Stimulated activated naive CD4-positive, alpha-beta T cell treated with Interleukin-2 at 50 U/mL for 16 hours (primary cell): ENCODE measurements around the gene PKMYT1.
A peak's percentile ranks its signal among the peaks of the same experiment; 100 is the strongest.

ENCODE experiments used
- DNase-seq: peaks from one replicate; lab custom pipeline; 2025; lab: John Stamatoyannopoulos, UW

Gene PKMYT1

DNA sequence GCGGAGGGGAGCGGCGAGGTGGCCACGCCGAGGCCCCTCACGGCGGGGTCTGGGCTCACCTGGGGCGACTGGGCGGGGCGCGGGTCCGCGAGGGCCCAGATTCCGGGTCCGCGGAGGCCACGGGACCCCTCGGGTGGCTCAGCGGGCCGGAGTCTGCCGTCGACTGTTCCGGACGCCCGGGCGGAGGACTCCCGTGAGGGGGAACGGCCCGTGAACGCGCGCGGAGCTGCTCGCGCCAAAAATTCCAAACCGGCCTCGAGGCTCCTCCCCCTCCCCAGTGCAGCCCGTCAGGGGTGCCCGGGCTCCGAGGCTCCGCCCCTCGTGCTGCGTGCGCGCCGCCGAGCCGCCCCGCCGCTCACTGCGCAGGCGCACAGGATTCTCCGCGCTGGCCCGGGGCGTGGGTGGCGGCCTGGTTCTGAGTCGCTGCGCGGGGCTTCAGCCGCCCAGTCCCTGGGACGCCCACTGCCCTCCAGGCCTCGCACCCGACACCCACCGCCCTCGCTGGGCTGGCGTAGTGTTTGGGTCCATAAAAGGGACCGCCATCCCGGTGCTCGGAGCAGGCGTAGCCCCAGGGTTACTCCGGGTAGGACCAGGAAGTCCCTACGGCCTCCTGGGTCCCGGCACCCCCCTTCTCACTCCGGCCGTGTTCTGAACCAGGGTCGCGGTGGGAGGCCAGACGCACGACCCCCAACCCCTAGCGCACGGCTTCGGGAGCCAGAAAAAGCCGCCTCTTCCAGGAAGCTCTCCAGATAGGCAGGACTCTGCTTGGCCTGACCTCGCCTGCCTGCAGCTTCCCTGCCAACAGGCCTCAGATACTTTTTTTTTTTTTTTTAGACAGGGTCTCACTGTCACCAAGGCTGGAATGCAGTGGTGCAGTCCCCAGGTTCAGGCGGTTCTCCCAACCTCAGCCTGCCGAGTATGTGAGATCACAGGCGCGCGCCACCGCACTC lies at the start of gene PKMYT1:
PKMYT1 (minus strand) TSS at position 220 of the 950 bp plus-strand sequence. CDS start 789 bp downstream, outside the sequence.
- DNase-seq: peak; percentile 91

DNA sequence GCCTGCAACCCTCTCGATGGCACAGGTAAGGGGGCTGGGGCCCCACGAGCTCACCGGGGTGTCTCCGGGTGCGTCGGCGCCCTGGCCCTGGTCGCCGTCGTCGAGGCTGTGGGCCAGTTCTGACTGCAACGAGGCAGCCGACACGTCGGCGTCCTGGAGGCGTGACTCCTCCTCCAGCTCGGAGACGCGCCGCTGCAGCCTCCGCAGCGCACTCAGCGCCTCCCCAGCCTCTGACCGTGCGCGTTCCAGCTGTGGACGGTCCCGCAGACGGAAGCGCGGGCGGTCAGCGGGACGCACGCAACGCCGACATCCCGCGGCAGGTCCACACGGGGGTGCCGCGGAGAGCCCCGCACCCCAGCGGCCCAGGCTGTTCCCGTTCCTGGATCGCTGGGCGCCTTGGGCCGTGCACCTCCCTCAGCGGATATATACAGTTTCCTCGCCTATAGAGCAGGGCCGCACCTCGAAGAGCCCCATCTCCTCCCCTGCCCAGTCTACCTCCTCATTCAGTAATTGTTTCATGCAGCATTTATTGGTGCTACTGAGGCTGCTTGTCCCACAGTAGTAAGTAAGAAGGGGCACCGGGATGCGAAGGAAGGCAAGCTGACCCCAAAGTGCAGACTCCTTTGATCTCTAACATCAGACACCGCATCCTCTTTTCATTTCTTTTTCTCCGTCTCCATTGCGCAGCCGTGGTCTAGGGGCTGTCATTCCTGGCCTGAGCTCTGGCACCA lies 49.4 kb upstream of the PKMYT1 start:
- peak; percentile 38 for DNase-seq

DNA sequence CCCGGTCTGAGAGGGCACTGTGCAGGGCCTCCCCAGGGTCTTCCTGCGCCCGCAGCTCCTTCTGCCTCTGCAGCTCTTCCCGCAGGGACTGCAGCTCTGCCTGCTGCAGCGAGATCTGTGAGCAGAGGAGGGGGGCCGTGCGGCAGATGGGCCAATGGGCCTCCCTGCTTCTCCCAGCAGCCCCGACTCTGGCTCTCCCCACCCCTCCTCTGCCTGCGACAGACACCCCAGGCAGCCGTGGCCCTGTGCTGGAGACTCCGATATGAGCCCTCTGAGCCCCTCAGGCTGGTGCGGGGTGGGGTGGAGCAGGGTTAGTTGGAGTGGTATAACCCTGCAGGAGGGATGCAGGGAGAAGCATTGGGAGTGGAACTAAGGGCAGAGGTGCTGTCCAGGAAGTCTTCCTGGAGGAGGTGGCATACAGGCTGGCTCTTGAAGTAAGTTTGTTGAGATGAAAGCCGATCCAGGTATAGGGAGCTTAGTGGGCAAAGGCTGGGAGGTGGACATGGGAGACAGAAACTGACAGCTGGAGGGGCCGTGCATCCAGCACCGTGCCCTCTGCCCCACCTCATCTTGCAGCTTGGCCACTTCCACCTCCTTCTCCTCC lies 48.6 kb upstream of the PKMYT1 start:
- DNase-seq: no peak

DNA sequence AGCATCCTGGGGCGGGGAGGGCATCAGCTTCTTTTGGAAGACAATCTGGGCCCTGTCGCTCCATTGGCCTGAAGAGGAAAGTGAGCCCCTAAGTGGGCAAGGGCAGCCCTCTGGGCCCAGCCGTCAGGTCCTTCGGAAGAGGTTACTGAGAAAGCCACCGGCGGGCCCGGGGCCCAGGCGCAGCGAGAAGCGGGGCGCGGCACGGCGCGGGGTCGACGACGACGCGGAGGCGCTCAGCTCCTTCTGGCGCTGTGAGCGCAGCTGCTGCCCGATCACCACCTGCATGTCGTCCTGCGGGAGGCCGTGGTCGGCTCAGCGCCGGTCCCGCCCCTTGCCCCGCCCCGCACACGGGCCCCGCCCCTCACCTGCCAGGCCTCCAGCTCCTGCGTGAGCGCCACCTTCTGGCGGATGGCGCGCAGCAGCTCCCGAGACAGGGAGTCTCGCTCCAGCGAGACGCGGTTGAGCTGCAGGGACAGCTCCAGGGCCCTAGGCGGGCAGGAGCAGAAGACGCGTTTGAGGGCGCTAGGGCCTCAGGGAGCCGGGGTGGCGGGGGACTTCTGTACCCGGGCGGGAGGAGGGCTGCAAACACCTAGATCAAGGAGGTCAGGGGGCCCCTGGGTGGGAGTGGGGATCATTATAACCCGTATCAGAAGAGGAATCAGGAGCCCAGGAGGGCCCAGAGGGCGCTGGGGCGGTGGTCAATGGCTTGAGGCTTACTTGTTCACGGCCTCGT lies 47.9 kb upstream of the PKMYT1 start:
- DNase-seq: peak; percentile 82

DNA sequence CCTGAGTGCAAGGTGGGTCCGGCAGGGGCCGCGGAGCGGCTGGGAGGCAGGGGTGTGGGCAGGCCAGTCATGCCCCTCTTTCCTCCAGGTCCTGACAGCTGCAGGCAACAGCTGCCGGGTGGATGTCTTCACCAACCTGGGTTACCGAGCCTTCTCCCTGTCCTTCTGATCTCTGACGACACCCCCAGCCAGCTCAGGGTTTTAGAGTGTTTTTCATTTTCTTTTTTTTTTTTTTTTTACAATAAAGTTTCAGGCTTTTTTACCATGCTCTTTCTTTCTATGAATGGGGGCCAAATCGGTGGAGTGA lies 47.2 kb upstream of the PKMYT1 start:
- DNase-seq: no peak

DNA sequence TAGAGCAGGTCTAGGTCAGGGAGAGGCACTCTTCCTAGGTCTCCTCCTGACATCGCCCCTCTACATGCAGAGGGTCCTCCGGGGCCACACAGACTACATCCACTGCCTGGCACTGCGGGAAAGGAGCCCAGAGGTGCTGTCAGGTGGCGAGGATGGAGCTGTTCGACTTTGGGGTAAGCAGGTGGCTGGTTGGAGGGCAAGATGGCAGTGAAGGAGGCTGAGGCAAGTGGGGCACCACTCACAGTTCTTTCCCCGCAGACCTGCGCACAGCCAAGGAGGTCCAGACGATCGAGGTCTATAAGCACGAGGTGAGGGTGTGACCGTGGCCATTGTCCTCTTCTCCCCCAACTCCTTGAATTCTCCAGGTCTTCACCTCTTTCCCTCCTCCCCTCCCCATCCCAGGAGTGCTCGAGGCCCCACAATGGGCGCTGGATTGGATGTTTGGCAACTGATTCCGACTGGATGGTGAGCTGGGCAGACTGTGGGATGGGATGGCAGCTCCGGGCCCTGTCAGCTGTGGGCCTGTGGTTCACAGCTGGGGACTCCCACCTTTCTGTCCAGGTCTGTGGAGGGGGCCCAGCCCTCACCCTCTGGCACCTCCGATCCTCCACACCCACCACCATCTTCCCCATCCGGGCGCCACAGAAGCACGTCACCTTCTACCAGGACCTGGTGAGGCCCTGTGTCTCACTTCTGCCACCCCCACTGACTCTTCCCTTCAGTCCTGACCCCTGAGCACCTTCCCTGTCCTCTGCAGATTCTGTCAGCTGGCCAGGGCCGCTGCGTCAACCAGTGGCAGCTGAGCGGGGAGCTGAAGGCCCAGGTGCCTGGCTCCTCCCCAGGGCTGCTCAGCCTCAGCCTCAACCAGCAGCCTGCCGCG lies 46.6 kb upstream of the PKMYT1 start:
- no peak for DNase-seq

DNA sequence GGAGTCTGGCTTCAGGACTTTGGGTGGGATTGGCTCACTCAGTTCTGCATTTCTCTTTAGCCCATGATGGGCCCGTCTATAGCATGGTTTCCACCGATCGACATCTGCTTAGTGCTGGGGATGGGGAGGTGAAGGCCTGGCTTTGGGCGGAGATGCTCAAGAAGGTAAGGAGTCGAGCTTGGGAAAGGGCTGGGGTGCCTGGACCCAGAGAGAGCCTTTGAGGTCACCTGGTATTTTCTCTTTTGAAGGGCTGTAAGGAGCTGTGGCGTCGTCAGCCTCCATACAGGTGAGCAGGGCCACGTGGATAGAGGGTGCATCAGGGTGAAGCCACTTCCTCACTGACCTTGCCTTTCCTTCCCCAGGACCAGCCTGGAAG lies 45.7 kb upstream of the PKMYT1 start:
- DNase-seq: no peak

DNA sequence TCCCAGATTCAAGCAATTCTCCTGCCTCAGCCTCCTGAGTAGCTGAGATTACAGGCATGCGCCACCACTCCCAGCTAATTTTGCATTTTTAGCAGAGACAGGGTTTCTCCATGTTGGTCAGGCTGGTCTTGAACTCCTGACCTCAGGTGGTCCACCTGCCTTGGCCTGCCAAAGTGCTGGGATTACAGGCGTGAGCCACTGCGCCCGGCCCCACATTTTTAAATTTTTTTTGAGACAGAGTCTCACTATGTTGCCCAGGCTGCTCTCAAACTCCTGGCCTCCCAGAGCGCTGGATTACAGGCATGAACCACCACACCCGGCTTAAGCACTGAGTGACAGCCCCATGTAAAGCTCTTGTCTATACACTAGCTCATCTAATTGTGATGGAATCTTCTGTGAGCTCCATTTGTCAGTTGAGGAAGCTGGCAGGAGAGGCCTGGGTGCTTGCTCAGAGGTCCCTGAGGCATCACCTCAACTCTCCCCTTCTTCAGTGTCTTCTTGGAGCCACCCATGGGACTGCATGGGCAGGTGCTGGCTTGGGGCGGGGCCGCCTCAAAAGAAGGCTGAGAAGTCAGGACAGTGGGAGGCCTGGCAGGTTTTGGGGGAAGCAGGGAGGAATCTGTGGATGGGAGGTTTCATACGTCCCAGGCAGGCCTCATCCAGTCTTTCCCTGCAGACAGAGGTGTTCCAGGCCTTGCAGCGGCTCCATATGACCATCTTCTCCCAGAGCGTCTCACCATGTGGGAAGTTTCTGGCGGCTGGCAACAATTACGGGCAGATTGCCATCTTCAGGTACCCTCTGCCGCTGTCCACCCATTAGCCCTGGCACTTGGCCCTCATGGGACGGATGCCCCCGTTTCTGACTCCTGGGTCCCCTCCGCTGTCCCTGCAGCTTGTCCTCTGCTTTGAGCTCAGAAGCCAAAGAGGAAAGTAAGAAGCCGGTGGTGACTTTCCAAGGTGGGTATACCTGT lies 45.1 kb upstream of the PKMYT1 start:
- no peak for DNase-seq

DNA sequence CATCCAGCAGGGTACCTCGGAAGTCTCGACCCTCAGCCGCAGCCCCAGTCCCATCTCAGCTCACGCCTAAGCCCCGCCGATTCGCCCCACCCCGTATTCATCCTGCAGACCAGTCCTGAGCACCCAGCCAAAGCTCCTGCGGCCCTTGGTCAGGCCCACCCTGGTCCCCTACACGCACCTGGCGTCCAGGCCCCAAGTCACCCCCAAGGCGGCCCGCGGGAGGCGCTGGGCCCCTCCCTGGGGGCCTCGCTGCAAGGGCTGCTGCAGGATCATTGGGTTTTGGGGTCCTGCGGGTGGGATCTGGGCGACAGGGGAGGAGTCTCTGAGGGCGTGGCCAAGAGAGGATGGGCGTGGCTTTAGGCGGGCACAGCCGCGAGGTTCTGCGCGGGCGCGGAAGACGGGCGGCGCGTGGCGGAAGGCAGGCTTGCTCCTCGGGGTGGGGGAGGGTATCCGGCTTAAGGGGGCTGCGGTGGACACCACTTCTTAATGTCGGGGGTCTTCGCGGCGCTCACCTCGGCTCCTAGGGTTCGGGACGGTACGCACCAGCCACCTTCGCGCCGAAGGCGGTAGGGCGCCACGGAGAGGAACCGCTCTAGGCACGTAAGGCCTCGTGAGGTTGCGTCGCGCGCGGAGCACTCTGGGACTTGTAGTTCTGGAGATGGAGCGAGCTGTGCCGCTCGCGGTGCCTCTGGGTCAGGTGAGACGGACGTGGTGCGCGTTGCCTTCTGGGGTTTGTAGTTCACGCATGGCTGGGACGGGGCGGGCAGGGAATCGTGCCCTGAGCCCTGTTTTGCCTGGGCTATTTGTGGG lies 43.6 kb upstream of the PKMYT1 start, which contains the start of the genes HCFC1R1 and THOC6:
HCFC1R1 (minus strand) TSS at position 274 of the 810 bp plus-strand sequence; CDS start at position 273, 1 bp downstream.
THOC6 (plus strand) TSS at position 367 of the 810 bp plus-strand sequence; CDS start at position 659, 292 bp downstream.
- DNase-seq: peak; percentile 95

DNA sequence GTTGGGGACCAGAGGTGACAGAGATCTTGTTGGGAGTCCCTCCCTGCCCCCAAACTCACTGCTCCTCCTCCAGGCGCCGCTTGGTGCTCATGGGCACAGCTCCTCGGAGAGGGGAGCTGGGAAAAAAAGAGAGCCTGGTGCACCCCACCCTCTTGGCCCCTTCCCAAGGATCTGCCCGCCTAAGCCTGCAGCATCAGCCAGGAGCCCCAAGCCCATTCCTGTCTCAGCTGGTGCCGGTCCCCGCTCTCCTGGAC lies 43.1 kb upstream of the PKMYT1 start:
- DNase-seq: no peak

DNA sequence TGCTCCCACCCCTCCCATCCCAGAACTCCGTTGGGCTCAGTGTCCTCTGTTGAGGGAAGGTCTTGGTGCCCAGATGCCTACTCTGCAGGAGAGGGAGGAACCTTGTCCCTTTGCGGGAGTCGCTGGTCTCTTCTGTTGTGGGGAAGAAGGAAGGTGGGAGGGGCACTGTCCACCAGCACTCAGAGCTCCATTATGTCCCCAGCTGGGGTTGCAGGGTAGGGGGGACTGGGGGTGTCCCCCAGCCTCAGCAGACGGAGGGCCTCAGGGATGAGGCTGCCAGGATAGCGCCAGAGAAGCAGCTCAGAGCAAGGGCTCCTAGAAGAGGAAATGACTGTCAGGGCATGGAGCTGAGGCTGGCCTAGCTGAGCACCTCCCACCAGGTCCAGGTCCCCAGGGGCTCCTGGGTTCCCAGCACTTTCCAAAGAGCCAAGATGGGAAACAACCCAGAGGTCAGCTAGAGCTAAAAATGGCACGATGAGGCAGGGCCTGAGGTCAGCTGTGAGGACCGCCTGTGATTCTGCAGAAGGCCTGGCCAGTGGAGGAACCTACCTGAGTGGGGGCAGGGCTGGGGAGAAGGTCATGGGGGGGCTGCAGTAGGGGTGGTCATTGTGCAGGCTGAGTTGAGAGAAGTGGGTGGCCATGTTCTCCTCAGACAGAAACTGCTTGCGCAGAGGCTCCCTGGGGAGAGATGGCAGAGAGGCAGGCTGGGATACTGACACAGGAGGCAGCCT lies 42.6 kb upstream of the PKMYT1 start:
- DNase-seq: no peak

DNA sequence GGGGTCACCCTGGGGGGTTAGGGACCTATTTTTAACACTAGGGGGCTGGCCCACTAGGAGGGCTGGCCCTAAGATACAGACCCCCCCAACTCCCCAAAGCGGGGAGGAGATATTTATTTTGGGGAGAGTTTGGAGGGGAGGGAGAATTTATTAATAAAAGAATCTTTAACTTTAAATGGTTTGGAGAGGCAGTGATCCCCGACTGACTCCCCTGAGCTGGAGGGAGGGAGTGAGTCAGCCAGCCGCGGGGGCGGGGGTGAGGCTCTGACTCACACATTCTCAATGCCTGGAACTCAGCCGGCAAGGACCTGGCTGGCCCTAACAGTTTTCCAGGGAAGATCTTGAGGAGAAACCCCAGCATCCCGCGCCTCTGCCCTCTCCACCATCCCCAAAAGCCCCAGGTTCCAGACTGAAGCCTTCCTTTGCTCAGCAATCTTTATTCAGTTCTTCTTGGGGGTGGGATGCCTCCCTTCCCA lies 42.0 kb upstream of the PKMYT1 start:
- peak; percentile 90 for DNase-seq

DNA sequence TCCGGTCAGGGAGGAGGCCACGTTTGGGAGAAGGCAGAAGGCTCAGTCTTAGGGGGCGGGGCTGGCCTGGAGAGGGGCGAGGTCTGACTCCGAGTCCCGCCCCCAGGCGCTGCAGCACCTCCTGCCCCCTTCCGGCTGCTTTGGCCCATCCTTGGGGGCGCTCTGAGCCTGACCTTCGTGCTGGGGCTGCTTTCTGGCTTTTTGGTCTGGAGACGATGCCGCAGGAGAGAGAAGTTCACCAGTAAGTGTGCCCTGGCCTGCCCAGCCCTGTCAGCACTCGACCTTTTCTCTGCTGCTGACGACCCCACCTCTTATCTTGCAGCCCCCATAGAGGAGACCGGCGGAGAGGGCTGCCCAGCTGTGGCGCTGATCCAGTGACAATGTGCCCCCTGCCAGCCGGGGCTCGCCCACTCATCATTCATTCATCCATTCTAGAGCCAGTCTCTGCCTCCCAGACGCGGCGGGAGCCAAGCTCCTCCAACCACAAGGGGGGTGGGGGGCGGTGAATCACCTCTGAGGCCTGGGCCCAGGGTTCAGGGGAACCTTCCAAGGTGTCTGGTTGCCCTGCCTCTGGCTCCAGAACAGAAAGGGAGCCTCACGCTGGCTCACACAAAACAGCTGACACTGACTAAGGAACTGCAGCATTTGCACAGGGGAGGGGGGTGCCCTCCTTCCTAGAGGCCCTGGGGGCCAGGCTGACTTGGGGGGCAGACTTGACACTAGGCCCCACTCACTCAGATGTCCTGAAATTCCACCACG lies 41.4 kb upstream of the PKMYT1 start:
- DNase-seq: peak; percentile 75

DNA sequence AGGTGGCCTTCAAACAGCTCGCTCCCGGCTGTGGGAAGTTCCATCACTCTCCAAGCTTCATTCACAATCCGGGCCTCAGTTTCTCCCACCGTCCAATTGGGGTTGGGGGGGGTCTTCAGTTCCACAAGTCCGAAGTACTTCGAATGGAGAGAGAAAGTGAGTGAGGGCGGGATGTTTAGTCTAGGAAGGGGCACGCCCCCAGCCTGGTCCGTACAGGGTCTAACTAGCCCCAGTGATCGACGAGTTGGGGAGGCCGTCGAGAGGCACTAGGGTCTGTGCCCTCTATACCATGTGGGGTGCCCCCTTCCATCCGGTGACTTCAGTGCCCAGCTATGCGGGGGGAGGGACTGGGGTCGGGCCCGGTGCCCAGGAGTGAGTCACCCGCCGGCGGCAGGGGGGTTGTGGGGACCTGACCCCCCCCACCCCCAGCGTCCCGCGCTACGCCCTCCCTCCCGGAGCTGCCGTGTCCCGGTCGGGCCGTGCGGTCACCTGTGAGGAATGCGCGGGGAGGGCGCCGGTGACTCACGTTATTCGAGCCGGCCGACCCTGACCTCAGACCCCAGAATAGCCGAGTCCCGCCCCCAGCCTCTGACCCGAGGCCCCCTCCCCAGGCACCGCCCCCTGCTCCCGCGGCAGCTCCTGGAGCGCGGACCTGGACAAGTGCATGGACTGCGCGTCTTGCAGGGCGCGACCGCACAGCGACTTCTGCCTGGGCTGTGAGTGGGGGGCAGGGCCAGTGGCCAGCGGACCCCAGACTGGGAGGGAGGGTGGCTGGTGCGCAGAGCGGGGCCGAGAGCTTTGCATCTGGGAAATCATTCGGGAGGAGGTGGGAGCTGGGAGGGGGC lies 40.6 kb upstream of the PKMYT1 start:
- DNase-seq: peak; percentile 61

DNA sequence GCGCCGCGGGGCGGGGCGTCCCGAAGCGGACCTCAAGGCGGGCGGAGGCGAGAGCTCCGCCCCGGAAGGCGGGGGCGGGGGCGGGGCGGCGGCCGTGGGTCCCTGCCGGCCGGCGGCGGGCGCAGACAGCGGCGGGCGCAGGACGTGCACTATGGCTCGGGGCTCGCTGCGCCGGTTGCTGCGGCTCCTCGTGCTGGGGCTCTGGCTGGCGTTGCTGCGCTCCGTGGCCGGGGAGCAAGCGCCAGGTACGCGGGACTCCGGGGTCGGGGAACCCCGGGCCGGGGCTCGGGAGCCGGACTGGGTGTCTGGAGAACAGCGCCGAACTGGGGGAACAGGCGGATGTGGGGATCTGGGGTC lies 40.0 kb upstream of the PKMYT1 start, which contains the start of gene TNFRSF12A:
TNFRSF12A (plus strand) TSS at position 122 of the 357 bp plus-strand sequence; CDS start at position 152, 30 bp downstream.
- peak; percentile 47 for DNase-seq

DNA sequence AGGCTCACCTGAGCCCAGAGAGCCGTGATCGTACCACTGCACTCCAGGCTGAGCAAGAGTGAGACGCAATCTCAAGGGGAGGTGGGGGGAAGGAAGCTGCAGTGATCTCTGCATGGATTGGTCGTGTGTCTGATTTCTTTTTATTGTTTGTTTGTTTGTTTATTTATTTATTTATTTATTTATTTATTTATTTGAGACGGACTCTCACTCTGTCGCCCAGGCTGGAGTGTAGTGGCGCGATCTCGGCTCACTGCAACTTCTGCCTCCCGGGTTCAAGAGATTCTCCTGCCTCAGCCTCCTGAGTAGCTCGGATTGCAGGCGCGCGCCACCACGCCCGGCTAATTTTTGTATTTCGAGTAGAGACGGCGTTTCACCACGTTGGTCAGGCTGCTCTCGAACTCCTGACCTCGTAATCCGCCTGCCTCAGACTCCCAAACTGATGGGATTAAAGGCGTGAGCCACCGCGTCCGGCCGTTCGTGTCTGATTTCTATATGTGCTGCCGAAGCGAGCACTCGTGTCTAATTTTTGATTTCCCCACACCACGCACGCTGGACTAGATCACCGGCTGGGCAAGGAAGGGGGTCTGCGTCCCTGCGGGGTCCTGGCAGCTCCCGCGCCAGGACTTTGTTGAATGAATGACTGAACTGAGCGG lies 39.5 kb upstream of the PKMYT1 start:
- DNase-seq: no peak
